Skeletal muscle cell (primary cell): ENCODE results near the gene IPP.

Experiments used
- DNase-seq: peaks from one replicate; pipeline ENCODE4 v3.0.0-alpha.2; 2010; ENCODE audit warnings: low read depth
- H3K4me3 ChIP-seq: 2 replicates; pipeline ENCODE4 v1.5.1; 2011; ENCODE audit warnings: low read depth, mild to moderate bottlenecking, control low read depth, low read length, moderate library complexity

Gene IPP

GRCh38 chr1:45750298-45751038 lies at the start of gene IPP:
TSS of gene IPP (minus strand) at chr1:45750653. CDS start at chr1:45746411, 4,242 bp downstream.
- H3K4me3 ChIP-seq, result peak within 1 kb of the TSS; percentile 82
- peak; percentile 92 for DNase-seq

GRCh38 chr1:45796946-45797345 lies 46.5 kb upstream of the IPP start:
- DNase-seq, result no peak
- H3K4me3 ChIP-seq, result no peak overlapping the region

- H3K4me3 ChIP-seq, result no peak overlapping the region
- DNase-seq, result no peak
These were observed 45.9 kb upstream of the IPP start for GRCh38 chr1:45796381-45796780.

GRCh38 chr1:45793942-45794604 lies 43.6 kb upstream of the IPP start:
- H3K4me3 ChIP-seq, result peak overlapping the region; percentile 9
- DNase-seq, result no peak

- no peak overlapping the region for H3K4me3 ChIP-seq
- no peak for DNase-seq
These were observed 42.3 kb upstream of the IPP start for GRCh38 chr1:45792744-45793143.

GRCh38 chr1:45789601-45790000 lies 39.1 kb upstream of the IPP start:
- DNase-seq, result no peak
- no peak overlapping the region for H3K4me3 ChIP-seq

- H3K4me3 ChIP-seq, result no peak overlapping the region
- no peak for DNase-seq
These were observed 37.5 kb upstream of the IPP start for GRCh38 chr1:45787905-45788304.

GRCh38 chr1:45785583-45785982 lies 35.1 kb upstream of the IPP start:
- no peak for DNase-seq
- no peak overlapping the region for H3K4me3 ChIP-seq

GRCh38 chr1:45775794-45776193 lies 25.3 kb upstream of the IPP start:
- H3K4me3 ChIP-seq, result no peak overlapping the region
- DNase-seq, result no peak

- H3K4me3 ChIP-seq, result no peak overlapping the region
- no peak for DNase-seq
These were observed 22.5 kb upstream of the IPP start for GRCh38 chr1:45772971-45773370.

- H3K4me3 ChIP-seq, result no peak overlapping the region
- peak; percentile 81 for DNase-seq
These were observed 18.9 kb upstream of the IPP start for GRCh38 chr1:45769261-45769932.

GRCh38 chr1:45767035-45767434 lies 16.6 kb upstream of the IPP start:
- DNase-seq, result peak; percentile 15
- H3K4me3 ChIP-seq, result no peak overlapping the region

- H3K4me3 ChIP-seq, result no peak overlapping the region
- no peak for DNase-seq
These were observed 15.7 kb upstream of the IPP start for GRCh38 chr1:45765999-45766792.

- no peak overlapping the region for H3K4me3 ChIP-seq
- DNase-seq, result no peak
These were observed 11.8 kb upstream of the IPP start for GRCh38 chr1:45762291-45762690.

GRCh38 chr1:45755697-45756096 lies 5.2 kb upstream of the IPP start:
- no peak for DNase-seq
- no peak overlapping the region for H3K4me3 ChIP-seq

- DNase-seq, result no peak
- no peak overlapping the region for H3K4me3 ChIP-seq
These were observed 3.0 kb upstream of the IPP start for GRCh38 chr1:45753248-45754037.

- no peak overlapping the region for H3K4me3 ChIP-seq
- DNase-seq, result peak; percentile 1
These were observed 2.1 kb upstream of the IPP start for GRCh38 chr1:45752441-45753052.

GRCh38 chr1:45752014-45752413 lies 1.6 kb upstream of the IPP start:
- no peak for DNase-seq
- no peak overlapping the region for H3K4me3 ChIP-seq
